22Rv1 (cell line): ENCODE results near the gene AR.

Source experiments
- CTCF ChIP-seq: fragments of 450-650 bp; IDR thresholded peaks from 2 replicates; pipeline ENCODE4 v1.5.1; 2017; ENCODE audit warnings: mild to moderate bottlenecking
- ZFX ChIP-seq: fragments of 450-650 bp; IDR thresholded peaks from 2 replicates; pipeline ENCODE4 v1.6.1; 2017; ENCODE audit warnings: antibody characterized with exemption, borderline replicate concordance

GRCh38 chrX:67612231-67612630, 68.4 kb downstream of the AR start:
- no peak for TF ChIP-seq CTCF
- TF ChIP-seq ZFX, result no peak
